Activated naive CD8-positive, alpha-beta T cell treated with anti-CD3 and anti-CD28 coated beads, Interleukin-2, amount 50 U/mL, for 24 hours (primary cell): ENCODE results near the gene CLCN7.
"Not testable (repeated sequence)": the region's sequence is repeated elsewhere in the genome, so short reads cannot be mapped to it uniquely, and the experiment has no call there.

ENCODE experiments used
- ATAC-seq: fragments of 150-1000 bp; cut with Tn5 transposase; one replicate; pipeline ENCODE4 v1.10.0; 2021
- DNase-seq: peaks from one replicate; pipeline ENCODE4 v3.0.0; 2021
- H3K27ac Mint-ChIP-seq: one replicate; pipeline ENCODE4 v1.8.0; 2021; ENCODE audit warnings: mild to moderate bottlenecking, mixed read lengths
- H3K27me3 Mint-ChIP-seq: one replicate; pipeline ENCODE4 v1.8.0; 2021; ENCODE audit warnings: mixed read lengths
- H3K36me3 Mint-ChIP-seq: one replicate; pipeline ENCODE4 v1.8.0; 2021; ENCODE audit warnings: low read depth, mixed read lengths
- H3K4me1 Mint-ChIP-seq: one replicate; pipeline ENCODE4 v1.8.0; 2021; ENCODE audit warnings: mixed read lengths
- H3K4me3 Mint-ChIP-seq: one replicate; pipeline ENCODE4 v1.8.0; 2021; ENCODE audit warnings: mild to moderate bottlenecking, moderate library complexity, mixed read lengths
- H3K9me3 Mint-ChIP-seq: one replicate; pipeline ENCODE4 v1.8.0; 2021; ENCODE audit warnings: mixed read lengths

CLCN7 gene

DNA sequence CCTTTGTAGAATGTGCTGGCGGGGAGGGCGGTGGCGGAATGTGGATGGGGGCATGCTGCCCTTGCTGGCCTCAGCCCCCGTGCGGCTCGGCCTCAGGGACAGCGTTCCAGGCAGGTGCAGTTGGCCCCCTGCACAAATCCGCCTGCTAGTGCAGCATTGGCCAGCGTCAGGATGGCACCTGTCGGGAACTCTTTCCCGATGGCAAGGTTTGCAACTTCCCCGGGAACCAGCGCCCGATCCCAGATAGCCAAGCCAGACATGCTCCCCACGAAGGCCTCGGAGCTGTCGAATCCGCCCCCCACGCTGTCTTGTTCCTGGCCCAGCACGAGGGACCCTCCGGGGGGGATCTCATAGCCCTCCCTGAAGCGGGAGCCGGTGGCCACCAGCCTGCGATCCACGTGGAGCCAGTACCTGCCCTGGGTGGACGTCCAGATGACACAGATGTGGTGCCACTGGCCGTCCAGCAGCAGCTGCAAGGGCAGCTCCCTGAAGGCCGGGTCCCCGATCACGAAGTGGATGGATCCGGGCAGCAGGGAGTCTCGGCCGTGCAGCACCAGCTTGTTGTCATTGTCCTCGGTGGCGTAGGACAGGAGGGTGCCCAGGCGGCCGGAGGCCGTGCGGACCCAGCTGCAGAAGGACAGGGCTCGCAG is 11.1 kb upstream of the CLCN7 start:
- Mint-ChIP-seq H3K27ac (no peak overlapping the region), H3K9me3 (no peaks in the 10 kb centered on the region), H3K36me3 (no peaks in the 10 kb centered on the region), H3K27me3 (no peaks in the 10 kb centered on the region), H3K4me3 (no peak overlapping the region), H3K4me1 (peaks cover 2% of the 10 kb centered on the region)
- ATAC-seq (no peak), DNase-seq (no peak)

DNA sequence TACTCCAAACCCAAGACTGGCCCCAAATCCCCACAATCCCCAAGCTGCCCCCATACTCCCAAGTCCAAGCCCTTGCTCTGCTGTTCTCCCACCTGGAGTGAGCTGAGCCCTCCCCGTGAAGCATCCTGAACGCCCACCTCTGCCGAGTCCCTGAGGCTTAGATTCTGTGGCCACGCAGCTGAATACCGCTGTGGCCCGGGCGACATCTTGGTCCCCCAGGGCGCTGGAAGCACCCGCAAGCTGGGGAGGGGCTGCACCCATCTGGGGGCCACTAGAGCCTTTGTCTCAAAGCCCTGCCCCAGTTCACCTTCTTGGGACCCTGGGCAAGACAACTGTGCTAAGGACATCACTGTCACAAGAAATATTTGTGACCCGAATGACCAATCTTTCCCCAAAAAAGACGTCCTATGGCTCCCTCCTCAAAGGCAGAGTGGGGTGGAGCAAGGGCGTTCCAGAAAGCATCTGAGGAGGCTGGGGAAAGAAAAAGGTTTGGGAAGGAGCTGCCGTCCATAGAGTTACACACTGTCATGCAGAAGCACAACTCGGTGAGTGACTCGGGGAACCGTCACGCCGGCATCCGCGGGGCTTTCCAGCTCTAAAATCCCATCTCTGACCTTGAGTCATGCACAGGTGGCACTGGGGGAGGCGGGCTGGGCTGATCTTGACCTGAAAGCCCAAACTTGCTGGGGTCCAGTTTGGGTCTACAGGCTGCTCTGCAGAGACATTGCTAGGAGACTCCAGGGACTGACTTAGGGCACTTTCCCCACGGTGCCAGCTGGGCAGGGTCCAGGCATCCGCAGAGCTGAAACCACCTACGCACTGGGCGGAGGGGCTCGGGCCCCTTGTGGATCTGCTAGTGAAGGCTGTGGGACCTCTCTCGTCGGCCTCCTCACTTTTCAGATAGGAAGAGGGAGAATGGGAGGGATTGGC is 7.3 kb upstream of the CLCN7 start:
- Mint-ChIP-seq H3K4me1 (peaks cover 6% of the 10 kb centered on the region), H3K4me3 (no peak overlapping the region), H3K27ac (no peak overlapping the region), H3K36me3 (no peaks in the 10 kb centered on the region), H3K27me3 (peaks cover 1% of the 10 kb centered on the region), H3K9me3 (no peaks in the 10 kb centered on the region)
- no peak for ATAC-seq
- no peak for DNase-seq

DNA sequence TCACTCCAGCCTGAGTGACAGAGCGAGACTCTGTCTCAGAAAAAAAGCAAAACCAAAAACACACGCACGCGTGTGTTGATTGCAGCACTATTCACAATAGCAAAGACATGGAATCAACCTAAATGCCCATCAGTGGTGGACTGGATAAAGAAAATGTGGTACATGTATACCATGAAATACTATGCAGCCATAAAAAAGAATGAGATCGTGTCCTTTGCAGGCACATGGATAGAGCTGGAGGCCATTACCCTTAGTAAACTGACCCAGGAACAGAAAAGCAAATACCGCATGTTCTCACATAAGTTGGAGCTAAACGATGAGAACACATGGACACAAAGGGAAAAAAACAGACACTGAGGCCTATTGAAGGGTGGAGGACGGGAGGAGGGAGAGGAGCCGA is 4.1 kb upstream of the CLCN7 start:
- H3K27ac Mint-ChIP-seq, H3K27me3 Mint-ChIP-seq, H3K9me3 Mint-ChIP-seq, DNase-seq, H3K36me3 Mint-ChIP-seq, H3K4me3 Mint-ChIP-seq, ATAC-seq: not testable (repeated sequence)
- H3K4me1 Mint-ChIP-seq, result peaks cover 17% of the 10 kb centered on the region

DNA sequence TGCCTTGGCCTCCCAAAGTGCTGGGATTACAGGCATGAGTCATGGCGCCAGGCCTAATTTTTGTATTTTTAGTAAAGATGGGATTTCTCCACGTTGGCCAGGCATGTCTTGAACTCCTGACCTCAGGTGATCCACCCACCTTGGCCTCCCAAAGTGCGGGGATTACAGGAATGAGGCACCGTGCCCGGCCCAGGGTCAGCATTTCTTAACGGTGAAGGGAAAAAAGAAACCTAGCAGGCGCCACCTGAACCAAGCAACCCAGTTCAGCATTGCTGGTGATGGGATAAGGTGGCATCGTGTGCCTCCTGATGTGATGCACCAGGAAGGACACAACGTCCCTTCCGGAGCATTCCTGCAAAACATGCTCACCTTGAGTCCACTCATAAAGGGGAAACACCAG is 2.2 kb upstream of the CLCN7 start:
- peaks cover 1% of the 10 kb centered on the region for H3K27me3 Mint-ChIP-seq
- no peaks in the 10 kb centered on the region for H3K9me3 Mint-ChIP-seq
- ATAC-seq (no peak), DNase-seq (no peak)
- H3K4me1 Mint-ChIP-seq, result peaks cover 26% of the 10 kb centered on the region
- H3K36me3 Mint-ChIP-seq, result peaks cover 2% of the 10 kb centered on the region
- no peak overlapping the region for H3K27ac Mint-ChIP-seq
- no peak overlapping the region for H3K4me3 Mint-ChIP-seq

DNA sequence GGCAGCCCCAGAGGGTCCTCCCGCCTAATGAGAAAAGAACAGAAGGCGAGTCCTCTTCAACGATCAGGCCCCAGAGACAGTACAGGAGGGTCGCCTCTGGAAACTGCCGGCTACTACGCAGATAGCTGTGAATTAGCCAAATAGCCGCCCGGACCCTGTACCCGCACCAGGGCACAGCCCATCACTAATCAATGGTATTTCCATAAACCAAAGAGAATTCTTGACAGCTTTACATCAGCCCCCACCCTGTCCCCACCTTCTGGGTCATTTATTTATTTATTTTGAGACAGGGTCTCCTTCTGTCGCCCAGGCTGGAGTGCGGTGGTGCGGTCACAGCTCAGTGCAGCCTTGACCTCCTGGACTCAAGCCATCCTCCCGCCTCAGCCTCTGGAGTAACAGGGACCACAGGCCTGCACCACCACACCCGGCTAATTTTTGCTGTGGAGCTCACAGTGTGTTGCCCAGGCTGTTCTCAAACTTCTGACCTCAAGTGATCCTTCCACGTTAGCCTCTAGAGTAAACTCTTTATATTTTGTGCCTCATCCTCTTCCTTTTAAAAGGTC is 805 bp upstream of the CLCN7 start:
- DNase-seq (no peak), ATAC-seq (no peak)
- peaks cover 2% of the 10 kb centered on the region for H3K36me3 Mint-ChIP-seq
- H3K27me3 Mint-ChIP-seq, result peaks cover 1% of the 10 kb centered on the region
- peak overlapping the region; percentile 84 for H3K4me3 Mint-ChIP-seq
- peaks cover 30% of the 10 kb centered on the region for H3K4me1 Mint-ChIP-seq
- H3K27ac Mint-ChIP-seq, result peak overlapping the region; percentile 87
- no peaks in the 10 kb centered on the region for H3K9me3 Mint-ChIP-seq

GRCh38 chr16:1474082-1474795 is 589 bp downstream of the CLCN7 start:
- Mint-ChIP-seq H3K27ac (peak overlapping the region; percentile 73), H3K9me3 (no peaks in the 10 kb centered on the region)
- peak; percentile 31 for ATAC-seq

DNA sequence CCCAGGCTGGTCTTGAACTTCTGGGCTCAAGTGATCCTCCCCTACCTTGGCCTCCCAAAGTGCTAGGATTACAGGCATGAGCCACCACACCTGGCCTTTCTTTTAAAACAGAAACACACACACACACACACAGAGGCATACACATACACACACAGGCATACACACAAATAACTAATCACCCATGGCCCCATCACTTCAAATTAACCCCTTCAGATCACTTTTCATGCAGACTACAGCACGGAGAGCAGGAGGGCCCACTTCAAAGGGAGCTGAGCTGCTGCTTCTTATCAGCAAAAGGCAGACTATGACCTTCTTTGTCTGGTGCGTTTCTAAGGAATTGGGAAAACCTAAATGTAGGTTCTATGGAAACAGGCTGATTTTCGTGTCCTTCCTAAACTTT is 1.9 kb downstream of the CLCN7 start:
- Mint-ChIP-seq H3K4me3 (peak overlapping the region; percentile 62), H3K27ac (peak overlapping the region; percentile 75), H3K36me3 (peaks cover 2% of the 10 kb centered on the region), H3K4me1 (peaks cover 36% of the 10 kb centered on the region), H3K9me3 (no peaks in the 10 kb centered on the region), H3K27me3 (no peaks in the 10 kb centered on the region)
- ATAC-seq (no peak), DNase-seq (no peak)

More at GRCh38 chr16:1474082-1474795, 589 bp downstream of the CLCN7 start:
- no peak for DNase-seq
- H3K36me3 Mint-ChIP-seq, result peaks cover 2% of the 10 kb centered on the region
- H3K27me3 Mint-ChIP-seq, result peaks cover 1% of the 10 kb centered on the region
- H3K4me3 Mint-ChIP-seq, result peak overlapping the region; percentile 82
- peaks cover 36% of the 10 kb centered on the region for H3K4me1 Mint-ChIP-seq

GRCh38 chr16:1471569-1472194 is 3.1 kb downstream of the CLCN7 start:
- DNase-seq (no peak), ATAC-seq (no peak)
- Mint-ChIP-seq H3K27me3 (no peaks in the 10 kb centered on the region), H3K27ac (no peak overlapping the region), H3K4me1 (peaks cover 36% of the 10 kb centered on the region), H3K4me3 (no peak overlapping the region), H3K9me3 (no peaks in the 10 kb centered on the region), H3K36me3 (peaks cover 2% of the 10 kb centered on the region)

- peaks cover 2% of the 10 kb centered on the region for H3K36me3 Mint-ChIP-seq
- no peaks in the 10 kb centered on the region for H3K9me3 Mint-ChIP-seq
- peak overlapping the region; percentile 78 for H3K27ac Mint-ChIP-seq
- H3K27me3 Mint-ChIP-seq, result no peaks in the 10 kb centered on the region
- peaks cover 32% of the 10 kb centered on the region for H3K4me1 Mint-ChIP-seq
- ATAC-seq (no peak), DNase-seq (no peak)
- H3K4me3 Mint-ChIP-seq, result no peak overlapping the region
Measured at GRCh38 chr16:1470481-1471251, 4.2 kb downstream of the CLCN7 start.

GRCh38 chr16:1469693-1470201 is 5.1 kb downstream of the CLCN7 start:
- H3K4me1 Mint-ChIP-seq, result peaks cover 28% of the 10 kb centered on the region
- DNase-seq (no peak), ATAC-seq (no peak)
- no peaks in the 10 kb centered on the region for H3K9me3 Mint-ChIP-seq
- H3K4me3 Mint-ChIP-seq, result no peak overlapping the region
- peaks cover 2% of the 10 kb centered on the region for H3K36me3 Mint-ChIP-seq
- no peak overlapping the region for H3K27ac Mint-ChIP-seq
- no peaks in the 10 kb centered on the region for H3K27me3 Mint-ChIP-seq

- H3K4me3 Mint-ChIP-seq, H3K9me3 Mint-ChIP-seq, H3K27me3 Mint-ChIP-seq, H3K27ac Mint-ChIP-seq, H3K36me3 Mint-ChIP-seq, DNase-seq, ATAC-seq: not testable (repeated sequence)
- H3K4me1 Mint-ChIP-seq, result peaks cover 27% of the 10 kb centered on the region
Measured at GRCh38 chr16:1469141-1469540, 5.7 kb downstream of the CLCN7 start.

DNA sequence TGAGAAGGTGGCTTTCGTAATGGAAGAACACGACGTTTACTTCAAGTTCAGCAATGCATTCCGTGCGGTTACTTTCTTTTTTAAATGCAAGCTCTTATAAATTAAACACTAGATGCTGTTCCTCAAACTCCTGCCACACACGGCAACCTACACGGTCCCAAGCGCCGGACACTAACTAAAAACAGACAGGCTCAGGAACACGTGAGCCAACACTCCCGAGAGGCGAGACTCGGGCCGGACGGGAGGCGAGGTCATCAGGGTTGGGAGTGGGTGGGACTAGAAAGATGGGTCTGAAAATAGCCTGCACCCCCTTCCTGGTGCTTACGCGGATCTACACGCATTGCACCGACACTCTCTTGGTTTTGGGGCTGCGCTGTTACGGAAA is 6.4 kb downstream of the CLCN7 start:
- DNase-seq (no peak), ATAC-seq (no peak)
- Mint-ChIP-seq H3K27ac (no peak overlapping the region), H3K4me3 (no peak overlapping the region), H3K4me1 (peaks cover 25% of the 10 kb centered on the region), H3K27me3 (no peaks in the 10 kb centered on the region), H3K36me3 (no peaks in the 10 kb centered on the region), H3K9me3 (no peaks in the 10 kb centered on the region)

- H3K4me3 Mint-ChIP-seq, result no peak overlapping the region
- H3K9me3 Mint-ChIP-seq, result no peaks in the 10 kb centered on the region
- no peak for ATAC-seq
- peaks cover 16% of the 10 kb centered on the region for H3K4me1 Mint-ChIP-seq
- H3K27ac Mint-ChIP-seq, result no peak overlapping the region
- DNase-seq, result no peak
- H3K36me3 Mint-ChIP-seq, result no peaks in the 10 kb centered on the region
- H3K27me3 Mint-ChIP-seq, result no peaks in the 10 kb centered on the region
Measured at GRCh38 chr16:1466968-1467521, 7.8 kb downstream of the CLCN7 start.
